H1 (cell line): ENCODE data around the gene ARHGEF12. TPM values are rescaled to one million over a fixed set of nuclear protein-coding genes. Genes with fewer than 3 reads are reported as not detected.

Experiments used
- JUN ChIP-seq: IDR thresholded peaks from 2 replicates; pipeline ENCODE4 v1.6.1; 2011; ENCODE audit warnings: low read depth, mild to moderate bottlenecking, improper control_type of control experiment, low read length
- POLR2A ChIP-seq, 2 experiments: IDR thresholded peaks; 1 replicate in 1 of 2; 2 replicates in 1 of 2; pipeline ENCODE4 v1.6.1; 2011; ENCODE audit warnings: low read depth in 2 of 2, low read length in 2 of 2, mild to moderate bottlenecking in 2 of 2; ENCODE audit errors: control extremely low read depth in 1 of 2
- POU5F1 ChIP-seq: IDR thresholded peaks from 2 replicates; pipeline ENCODE4 v1.6.1; 2011; ENCODE audit warnings: low read depth, mild to moderate bottlenecking, low read length, moderate library complexity
- RBBP5 ChIP-seq: IDR thresholded peaks from 2 replicates; pipeline ENCODE4 v1.7.1; 2012; ENCODE audit warnings: low read depth, mild to moderate bottlenecking, inconsistent platforms, low read length, moderate library complexity, borderline replicate concordance
- SP2 ChIP-seq: IDR thresholded peaks from 2 replicates; pipeline ENCODE4 v1.6.1; 2012; ENCODE audit warnings: mild to moderate bottlenecking, low read length, inconsistent platforms
- polyA plus RNA-seq, 7 experiments: library from polyadenylated mRNA; depleted of rRNA in 3 of 7; stranded (reverse) in 5 of 7; unstranded in 2 of 7; fragments of >200 nt in 5 of 7; fragments of 200-250 nt in 2 of 7; gene quantifications; 1 replicate in 5 of 7; 2 replicates in 1 of 7; 4 replicates in 1 of 7; pipeline versions ENCODE4 v1.2.1 to v1.2.3, GENCODE V29; 2011 to 2013; ENCODE audit warnings: missing spikeins in 2 of 7, mixed read lengths in 2 of 7
- total RNA-seq: library from RNA; stranded (reverse); fragmentation: NEBNext Ultra II Directional; extraction: Animal tissue kit (Norgen Biotek cat#: 25700); gene quantifications from 2 replicates; pipeline ENCODE4 v1.2.1, GENCODE V29; 2021

The ARHGEF12 gene
- total and polyA plus RNA-seq, 2 of the 8 experiments (the other 6 are each of a cell fraction or from before 2014, with no cell fraction given): 5.1 to 33.7 TPM

GRCh38 chr11:120401506-120401905 lies 65.3 kb downstream of the ARHGEF12 start (continued):
- TF ChIP-seq RBBP5 (no peak), SP2 (no peak), JUN (no peak), POU5F1 (no peak), POLR2A (IDR thresholded peaks at IDR 0.05; ENCODE audit: control extremely low read depth in 1 of 2, low read depth in 2 of 2, low read length in 2 of 2) (no peak)
